NOMO-1 treated with DMSO at 0.1 percent for 48 hours (cell line): ENCODE measurements around the gene TTF2.
"Not testable (repeated sequence)": the region's sequence is repeated elsewhere in the genome, so short reads cannot be mapped to it uniquely, and the experiment has no call there.

Experiments
- DNase-seq: peaks from one replicate; lab custom pipeline; 2025; ENCODE audit not compliant: unreplicated experiment; lab: John Stamatoyannopoulos, UW

Gene TTF2

GRCh38 chr1:117092594-117092993 lies 32.5 kb downstream of the TTF2 start:
- DNase-seq: no peak

- no peak for DNase-seq
These were observed 33.0 kb downstream of the TTF2 start for GRCh38 chr1:117093091-117093534.

GRCh38 chr1:117093870-117094621 lies 33.9 kb downstream of the TTF2 start:
- DNase-seq: no peak

- DNase-seq: no peak
These were observed 34.9 kb downstream of the TTF2 start for GRCh38 chr1:117094841-117095604.

GRCh38 chr1:117096951-117097408 lies 36.9 kb downstream of the TTF2 start:
- DNase-seq: no peak

DNA sequence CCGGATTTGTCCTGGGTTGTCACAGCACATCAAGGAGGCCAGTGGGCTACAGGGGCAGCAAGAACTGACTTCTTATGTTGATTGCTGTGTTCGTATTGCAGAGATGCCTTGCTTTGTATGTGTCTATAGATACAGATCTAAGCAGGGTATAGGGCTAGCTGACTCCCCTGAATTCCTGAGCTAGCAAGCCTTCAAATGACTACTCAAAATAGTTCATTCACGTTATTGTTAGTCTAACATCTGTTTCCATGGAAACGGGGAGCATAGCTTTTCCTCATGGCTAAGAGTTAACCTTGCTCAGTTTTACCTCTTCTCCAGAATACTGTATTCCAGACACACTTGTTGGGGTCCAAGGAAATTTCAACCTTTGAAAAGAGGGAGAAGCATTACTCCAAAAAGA lies 37.3 kb downstream of the TTF2 start:
- DNase-seq: no peak

DNA sequence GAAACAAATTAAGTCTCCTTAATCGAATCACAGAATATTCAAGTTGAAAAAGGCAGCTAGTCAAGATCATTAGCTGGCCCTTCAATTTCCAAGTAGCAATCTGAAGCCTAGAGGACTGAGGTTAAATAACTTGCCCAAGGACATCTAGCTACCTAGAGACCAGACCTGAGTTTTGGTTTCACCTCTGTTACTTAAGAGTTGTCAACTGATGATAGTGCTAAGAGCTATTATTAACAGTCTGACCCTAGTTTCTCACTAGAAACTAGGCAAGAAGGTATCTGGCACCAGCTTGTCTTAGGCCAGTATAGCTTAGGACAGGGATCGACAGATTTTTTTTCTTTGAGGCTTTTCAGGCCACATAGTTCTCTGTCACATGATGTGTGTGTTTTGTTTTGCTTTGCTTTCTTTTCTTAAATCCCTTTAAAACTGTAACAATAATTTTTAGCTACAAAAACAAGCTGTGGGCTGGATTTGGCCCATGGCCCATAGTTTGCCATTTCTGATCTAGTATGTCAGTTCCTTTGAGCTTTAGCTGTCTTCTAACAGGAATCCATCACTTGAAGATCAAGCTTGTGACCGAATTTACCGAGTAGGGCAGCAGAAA lies 38.3 kb downstream of the TTF2 start:
- no peak for DNase-seq

GRCh38 chr1:117101334-117101733 lies 41.2 kb downstream of the TTF2 start:
- DNase-seq: no peak

GRCh38 chr1:117101858-117102257 lies 41.7 kb downstream of the TTF2 start:
- DNase-seq: not testable (repeated sequence)

DNA sequence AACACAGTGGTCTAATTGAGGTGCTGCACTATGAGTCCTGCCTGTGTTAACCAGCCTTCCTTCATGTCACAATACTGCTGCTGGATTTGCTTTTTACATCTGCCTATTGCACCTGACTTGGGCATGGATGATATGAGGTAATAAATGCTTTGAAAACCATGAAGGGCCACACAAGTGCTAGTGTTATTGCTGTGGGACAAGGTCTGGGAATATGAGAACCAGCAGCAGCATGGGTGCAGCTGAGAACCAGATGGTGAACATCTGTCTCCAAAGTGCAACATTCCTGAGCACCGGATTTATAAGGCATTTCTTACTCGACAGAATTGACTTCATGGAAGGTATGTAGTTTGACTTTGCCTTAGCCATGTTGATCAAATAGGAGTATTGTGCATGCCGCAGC lies 44.9 kb downstream of the TTF2 start:
- DNase-seq: no peak

DNA sequence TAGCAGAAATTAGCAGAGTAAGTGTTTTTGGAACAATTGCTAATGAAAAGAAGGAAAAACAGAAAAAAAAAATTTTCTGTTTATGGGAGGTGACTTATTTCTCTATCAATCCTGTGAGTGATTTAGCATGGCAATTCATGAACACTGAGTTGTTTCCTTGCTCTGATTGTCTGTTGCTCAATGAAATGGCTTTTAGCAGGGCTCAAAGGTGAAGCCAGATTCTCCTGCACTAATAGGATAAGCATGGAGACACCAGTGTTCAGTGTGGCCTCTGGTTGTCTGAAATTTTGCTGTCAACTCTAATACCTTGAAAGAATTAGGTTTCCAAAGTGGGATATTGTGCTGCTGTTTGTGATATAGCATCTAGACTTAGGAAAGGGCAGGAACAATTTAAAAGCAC lies 45.6 kb downstream of the TTF2 start:
- DNase-seq: no peak

GRCh38 chr1:117106478-117106877 lies 46.4 kb downstream of the TTF2 start:
- no peak for DNase-seq

- no peak for DNase-seq
These were observed 47.2 kb downstream of the TTF2 start for GRCh38 chr1:117107364-117107763.

DNA sequence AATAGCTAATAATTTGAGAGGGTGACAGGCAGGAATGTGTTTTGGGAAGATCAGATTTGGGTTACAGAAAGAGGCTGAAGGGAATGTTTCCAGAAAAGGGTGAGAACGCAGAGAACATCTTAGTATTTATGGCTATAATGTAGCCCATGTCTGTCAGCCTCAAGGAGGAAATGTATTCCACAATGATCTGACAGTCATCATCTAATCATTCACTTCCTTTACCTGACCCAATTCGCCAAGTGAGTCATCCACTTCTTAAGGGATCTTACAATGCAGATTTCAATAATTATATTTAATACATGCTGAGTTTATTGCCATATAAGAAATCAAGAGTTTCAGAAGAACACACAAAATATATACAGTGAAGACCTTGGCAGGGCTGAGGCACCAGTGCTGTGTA lies 50.6 kb downstream of the TTF2 start:
- no peak for DNase-seq

DNA sequence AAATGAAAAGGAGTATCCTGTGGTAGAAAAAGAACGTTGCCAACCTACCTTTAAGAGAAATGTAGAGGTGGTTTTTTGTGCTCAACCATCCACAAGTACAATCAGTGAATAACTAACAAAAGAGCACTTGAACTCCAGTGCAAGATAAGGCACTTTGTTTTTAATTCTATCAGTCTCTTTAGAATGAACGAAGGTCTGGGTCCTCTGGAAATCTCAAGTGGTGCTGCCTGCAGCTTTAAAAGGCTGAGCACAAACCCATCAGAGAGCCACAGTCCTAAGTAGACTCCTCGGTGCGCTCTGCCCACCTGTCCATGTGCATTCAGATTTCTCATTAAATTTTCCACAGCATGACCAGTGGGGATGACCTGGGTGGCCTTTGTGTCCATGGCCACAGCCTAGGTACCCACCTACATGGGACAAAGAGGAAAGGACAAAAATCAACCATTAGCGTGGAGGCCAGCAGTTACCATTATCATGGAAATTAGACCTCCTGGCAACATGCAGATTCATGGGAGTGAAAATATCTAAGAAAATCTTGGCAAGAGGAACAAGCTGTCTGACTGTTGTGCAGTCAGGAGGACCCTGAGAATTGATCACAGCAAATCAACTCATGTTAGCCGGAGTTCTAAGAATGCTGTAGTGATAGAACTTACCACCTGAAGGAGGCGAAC lies 52.1 kb downstream of the TTF2 start:
- no peak for DNase-seq

DNA sequence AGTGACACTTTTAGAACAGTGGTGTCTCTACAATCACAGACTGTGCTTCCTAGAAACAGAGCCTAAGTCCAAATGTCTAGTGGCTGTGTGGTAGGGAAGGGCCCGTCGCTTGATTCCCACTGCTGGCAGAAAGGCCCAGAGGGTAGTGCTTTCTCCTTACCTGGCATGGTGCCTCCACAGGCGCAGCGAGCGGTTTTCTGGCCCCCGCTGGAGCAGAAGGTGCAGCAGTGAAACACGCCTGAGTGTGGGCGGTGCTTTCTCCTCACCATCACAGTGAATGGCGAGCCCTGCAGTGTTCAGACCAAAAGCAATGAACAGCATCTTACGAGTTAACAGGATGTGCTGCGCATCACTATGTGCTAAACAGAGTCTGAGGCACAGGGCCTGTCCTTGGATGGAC lies 53.1 kb downstream of the TTF2 start:
- DNase-seq: no peak

DNA sequence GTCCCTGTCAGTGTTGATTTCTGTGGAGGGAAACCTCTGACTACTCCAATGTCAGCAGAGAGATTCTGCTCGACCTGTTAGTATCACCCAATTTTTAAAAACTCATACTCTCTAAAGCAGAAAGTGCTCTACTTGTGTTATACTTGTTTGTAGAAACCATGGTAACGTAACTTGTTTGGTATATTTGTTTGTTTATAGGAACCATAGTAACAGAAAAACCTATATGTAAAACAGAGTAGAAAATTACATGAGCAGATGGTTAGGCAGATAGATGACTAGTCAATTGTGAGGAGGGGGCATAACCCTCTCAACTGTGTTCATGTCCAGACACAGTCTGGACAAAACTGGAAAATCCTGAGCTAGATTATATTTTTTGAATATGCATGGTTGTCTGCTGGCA lies 54.8 kb downstream of the TTF2 start:
- DNase-seq: no peak

GRCh38 chr1:117116090-117116783 lies 56.1 kb downstream of the TTF2 start:
- no peak for DNase-seq

DNA sequence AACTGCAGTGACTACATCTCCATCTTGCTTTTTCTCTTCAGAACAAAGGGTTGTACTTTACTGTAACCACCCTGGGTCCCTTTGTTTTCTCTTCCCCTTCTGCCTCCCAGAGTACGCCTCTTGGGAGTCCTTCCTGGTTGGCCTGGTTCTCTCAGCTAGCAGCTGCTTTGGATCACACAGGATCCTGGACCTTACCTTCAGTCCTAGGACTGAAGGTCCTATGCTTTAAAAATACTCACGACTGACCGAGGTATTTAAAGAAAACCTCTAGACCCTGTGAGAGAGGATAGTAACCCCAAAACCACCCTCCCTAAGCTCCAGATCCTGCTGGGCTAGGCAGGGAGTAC lies 56.6 kb downstream of the TTF2 start:
- no peak for DNase-seq

- DNase-seq: no peak
These were observed 57.6 kb downstream of the TTF2 start for GRCh38 chr1:117117697-117118096.

DNA sequence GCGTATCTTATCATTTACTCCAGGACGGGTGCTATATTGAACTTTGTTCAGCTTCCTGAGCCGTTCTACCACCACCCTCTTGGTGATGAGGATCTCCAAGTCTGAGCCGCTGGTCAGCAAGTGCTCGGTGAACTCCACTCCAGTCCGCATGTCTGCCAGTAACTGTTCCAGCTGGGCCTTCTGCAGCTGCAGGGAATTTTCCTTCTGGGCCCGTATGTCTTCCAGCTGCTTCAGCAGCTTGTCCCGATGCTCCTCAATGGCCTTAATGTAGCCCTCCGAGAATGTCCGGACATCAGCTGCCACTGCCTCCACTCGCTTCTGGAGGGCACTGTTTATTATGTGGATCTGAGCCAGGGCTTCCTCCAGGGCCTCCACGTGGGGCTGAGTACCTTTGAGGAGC lies 58.0 kb downstream of the TTF2 start:
- DNase-seq: no peak
